GM15510 (cell line): ENCODE measurements around the gene ZBTB20.

ENCODE experiments used
- POLR2A ChIP-seq: IDR thresholded peaks from 3 replicates; pipeline ENCODE4 v1.6.1; 2011; ENCODE audit warnings: borderline replicate concordance; ENCODE audit not compliant: insufficient read length; ENCODE audit errors: extremely low read depth

ZBTB20 gene

GRCh38 chr3:114861666-114862065 is 285.4 kb downstream of the ZBTB20 start:
- no peak for TF ChIP-seq POLR2A

GRCh38 chr3:114860531-114860930 is 286.6 kb downstream of the ZBTB20 start:
- TF ChIP-seq POLR2A, result no peak

GRCh38 chr3:114858329-114858728 is 288.8 kb downstream of the ZBTB20 start:
- TF ChIP-seq POLR2A, result no peak

- TF ChIP-seq POLR2A, result no peak
These were observed 289.8 kb downstream of the ZBTB20 start for GRCh38 chr3:114857299-114857701.

GRCh38 chr3:114856835-114857234 is 290.3 kb downstream of the ZBTB20 start:
- TF ChIP-seq POLR2A, result no peak

- no peak for TF ChIP-seq POLR2A
These were observed 291.2 kb downstream of the ZBTB20 start for GRCh38 chr3:114855839-114856238.

GRCh38 chr3:114852966-114853365 is 294.1 kb downstream of the ZBTB20 start:
- no peak for TF ChIP-seq POLR2A

GRCh38 chr3:114850898-114851297 is 296.2 kb downstream of the ZBTB20 start:
- TF ChIP-seq POLR2A, result no peak

- TF ChIP-seq POLR2A, result no peak
These were observed 298.3 kb downstream of the ZBTB20 start for GRCh38 chr3:114848643-114849350.

- no peak for TF ChIP-seq POLR2A
These were observed 299.0 kb downstream of the ZBTB20 start for GRCh38 chr3:114848082-114848481.

- TF ChIP-seq POLR2A, result no peak
These were observed 299.5 kb downstream of the ZBTB20 start for GRCh38 chr3:114847564-114847963.

GRCh38 chr3:114846779-114847178 is 300.3 kb downstream of the ZBTB20 start:
- no peak for TF ChIP-seq POLR2A

- TF ChIP-seq POLR2A, result no peak
These were observed 300.8 kb downstream of the ZBTB20 start for GRCh38 chr3:114846252-114846651.

- no peak for TF ChIP-seq POLR2A
These were observed 305.6 kb downstream of the ZBTB20 start for GRCh38 chr3:114841515-114841914.

GRCh38 chr3:114839476-114839875 is 307.6 kb downstream of the ZBTB20 start:
- no peak for TF ChIP-seq POLR2A

- TF ChIP-seq POLR2A, result no peak
These were observed 309.1 kb downstream of the ZBTB20 start for GRCh38 chr3:114838025-114838424.
